Measurements from ENCODE around the gene MAP3K21. TPM values are rescaled to one million over a fixed set of nuclear protein-coding genes. Genes with fewer than 3 reads are reported as not detected.

Gene MAP3K21
- total RNA-seq = 0.17 to 0.25 TPM (median 0.18 TPM) in 3 replicates
- long read RNA-seq = 0 reads

DNA sequence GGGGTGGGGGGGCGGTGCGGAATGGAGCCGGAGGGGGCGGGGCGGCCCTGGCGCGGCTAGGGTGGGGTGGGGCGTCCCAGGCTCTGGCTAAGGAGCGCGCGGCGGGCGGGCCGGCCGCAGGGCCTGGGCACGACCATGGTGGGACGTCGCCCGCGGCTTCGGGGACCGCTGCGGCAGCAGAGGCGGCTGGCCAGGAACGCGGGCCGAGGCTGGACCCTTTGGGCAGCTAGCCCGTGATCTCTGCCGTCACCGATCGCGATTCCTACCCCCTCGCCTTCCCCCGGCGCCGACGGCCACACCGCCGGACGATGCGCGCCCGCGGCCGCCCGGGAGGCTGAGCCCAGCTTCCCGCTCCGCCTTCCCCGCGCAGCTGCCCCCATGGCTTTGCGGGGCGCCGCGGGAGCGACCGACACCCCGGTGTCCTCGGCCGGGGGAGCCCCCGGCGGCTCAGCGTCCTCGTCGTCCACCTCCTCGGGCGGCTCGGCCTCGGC, at the start of gene MAP3K21:
Gene MAP3K21 (plus strand): TSS at position 74 of the 491 bp plus-strand sequence. CDS start 305 bp downstream, at position 379.
- Mint-ChIP-seq H3K27ac (ENCODE audit: unreplicated experiment) (no peak within 1 kb of the TSS), H3K4me1 (ENCODE audit: low read depth) (peaks cover 8% of the 10 kb centered on the region), H3K27me3 (ENCODE audit: low read depth) (peaks cover 32% of the 10 kb centered on the region), H3K9me3 (ENCODE audit: low read depth) (no peaks in the 10 kb centered on the region), H3K4me3 (ENCODE audit: unreplicated experiment) (peak within 1 kb of the TSS; percentile 61), H3K36me3 (ENCODE audit: low read depth) (no peaks in the 10 kb centered on the region)
- TF ChIP-seq, protein P1, sequence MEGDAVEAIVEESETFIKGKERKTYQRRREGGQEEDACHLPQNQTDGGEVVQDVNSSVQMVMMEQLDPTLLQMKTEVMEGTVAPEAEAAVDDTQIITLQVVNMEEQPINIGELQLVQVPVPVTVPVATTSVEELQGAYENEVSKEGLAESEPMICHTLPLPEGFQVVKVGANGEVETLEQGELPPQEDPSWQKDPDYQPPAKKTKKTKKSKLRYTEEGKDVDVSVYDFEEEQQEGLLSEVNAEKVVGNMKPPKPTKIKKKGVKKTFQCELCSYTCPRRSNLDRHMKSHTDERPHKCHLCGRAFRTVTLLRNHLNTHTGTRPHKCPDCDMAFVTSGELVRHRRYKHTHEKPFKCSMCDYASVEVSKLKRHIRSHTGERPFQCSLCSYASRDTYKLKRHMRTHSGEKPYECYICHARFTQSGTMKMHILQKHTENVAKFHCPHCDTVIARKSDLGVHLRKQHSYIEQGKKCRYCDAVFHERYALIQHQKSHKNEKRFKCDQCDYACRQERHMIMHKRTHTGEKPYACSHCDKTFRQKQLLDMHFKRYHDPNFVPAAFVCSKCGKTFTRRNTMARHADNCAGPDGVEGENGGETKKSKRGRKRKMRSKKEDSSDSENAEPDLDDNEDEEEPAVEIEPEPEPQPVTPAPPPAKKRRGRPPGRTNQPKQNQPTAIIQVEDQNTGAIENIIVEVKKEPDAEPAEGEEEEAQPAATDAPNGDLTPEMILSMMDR (IDR thresholded peaks at IDR 0.05) = no peak
- DNase-seq (ENCODE audit: low spot score) = no peak

DNA sequence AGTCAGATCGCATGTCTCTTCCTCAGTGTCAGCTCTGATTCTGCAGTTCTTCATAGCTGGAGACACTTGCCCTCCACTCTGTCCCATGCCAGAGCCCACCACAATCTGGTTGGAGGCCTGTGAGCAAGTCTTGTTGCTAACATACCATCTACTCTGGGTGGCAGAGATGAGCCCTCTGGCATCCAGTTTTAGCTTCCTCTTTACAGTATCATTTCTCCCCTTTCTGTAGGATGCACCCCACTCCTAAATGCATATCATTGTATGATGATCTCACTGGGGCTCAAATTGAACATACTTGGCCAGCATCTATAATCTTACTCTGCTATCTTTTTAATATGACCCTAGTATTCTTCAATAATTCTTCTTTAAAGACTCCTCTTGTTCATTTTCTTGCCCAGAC, 48.9 kb upstream of the MAP3K21 start:
- no peak overlapping the region for H3K27ac Mint-ChIP-seq (ENCODE audit: unreplicated experiment)
- TF ChIP-seq, protein P1 (IDR thresholded peaks at IDR 0.05) = no peak
- no peak for DNase-seq (ENCODE audit: low spot score)
- H3K4me1 Mint-ChIP-seq (ENCODE audit: low read depth) = peaks cover 12% of the 10 kb centered on the region
- H3K4me3 Mint-ChIP-seq (ENCODE audit: unreplicated experiment) = no peak overlapping the region
- no peaks in the 10 kb centered on the region for H3K27me3 Mint-ChIP-seq (ENCODE audit: low read depth)
- peaks cover 3% of the 10 kb centered on the region for H3K9me3 Mint-ChIP-seq (ENCODE audit: low read depth)
- H3K36me3 Mint-ChIP-seq (ENCODE audit: low read depth) = peaks cover 2% of the 10 kb centered on the region

DNA sequence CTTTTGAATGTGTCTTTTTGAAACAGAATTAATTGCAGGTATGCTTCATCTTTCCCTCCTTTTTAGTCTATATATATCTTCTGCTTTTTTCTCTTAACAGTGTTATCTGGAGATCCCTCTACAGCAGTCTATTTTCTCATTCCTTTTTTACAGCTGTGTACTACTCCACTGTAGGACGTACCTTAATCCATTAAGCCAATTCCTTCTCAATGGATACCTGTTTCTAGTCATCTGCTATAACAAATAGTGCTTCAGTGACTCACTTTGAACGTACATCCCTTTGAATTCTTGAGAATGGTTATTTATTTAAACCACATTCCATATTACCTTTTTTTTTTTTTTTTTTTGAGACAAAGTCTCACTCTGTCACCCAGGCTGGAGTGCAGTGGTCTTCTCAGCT, 47.6 kb upstream of the MAP3K21 start:
- TF ChIP-seq, protein P1 (IDR thresholded peaks at IDR 0.05) = no peak
- peaks cover 2% of the 10 kb centered on the region for H3K36me3 Mint-ChIP-seq (ENCODE audit: low read depth)

DNA sequence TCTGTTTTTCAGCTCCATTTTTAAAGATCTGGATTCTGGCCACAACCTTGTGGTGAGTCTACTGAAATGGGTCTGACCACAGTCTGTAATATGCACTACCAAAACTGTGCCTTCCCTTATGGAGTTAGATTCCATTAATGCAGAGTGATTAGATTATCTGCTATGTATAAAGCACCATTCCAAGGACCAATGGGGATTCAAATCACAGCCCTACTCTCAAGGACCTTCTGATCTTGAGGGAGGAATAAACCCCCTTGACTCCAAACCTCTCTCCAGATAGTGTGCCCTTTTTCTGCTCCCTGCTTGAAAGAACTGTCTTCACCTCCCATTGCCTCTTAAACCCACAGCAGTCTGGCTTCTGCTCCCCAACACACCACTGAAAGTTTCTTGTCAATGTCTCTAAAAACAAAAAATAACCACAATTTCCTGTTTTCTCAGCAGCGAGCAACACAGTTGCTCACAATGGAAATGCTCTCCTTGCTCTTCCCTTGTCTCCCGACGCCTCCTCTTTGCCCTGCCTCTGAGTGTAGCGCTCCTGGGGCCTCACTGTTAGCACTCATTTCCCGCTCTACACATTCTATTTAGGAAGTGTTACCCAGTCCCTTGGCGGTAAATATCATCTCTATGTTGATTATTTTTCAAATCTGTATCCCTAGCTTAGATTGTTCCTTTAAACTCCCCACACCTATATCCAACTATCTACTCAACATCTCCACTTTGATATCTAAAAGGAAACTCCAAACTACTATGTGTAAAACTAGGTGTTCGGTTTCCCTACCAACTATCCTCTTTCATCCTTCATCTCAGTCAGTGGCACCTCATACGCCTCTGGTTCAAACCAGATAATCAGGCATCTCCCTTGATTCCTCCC, 45.6 kb upstream of the MAP3K21 start:
- H3K27ac Mint-ChIP-seq (ENCODE audit: unreplicated experiment) = peak overlapping the region; percentile 17
- H3K9me3 Mint-ChIP-seq (ENCODE audit: low read depth) = peaks cover 3% of the 10 kb centered on the region
- H3K4me3 Mint-ChIP-seq (ENCODE audit: unreplicated experiment) = no peak overlapping the region
- DNase-seq (ENCODE audit: low spot score) = no peak
- TF ChIP-seq, protein P1 (IDR thresholded peaks at IDR 0.05) = no peak
- peaks cover 12% of the 10 kb centered on the region for H3K4me1 Mint-ChIP-seq (ENCODE audit: low read depth)
- H3K27me3 Mint-ChIP-seq (ENCODE audit: low read depth) = no peaks in the 10 kb centered on the region
- no peaks in the 10 kb centered on the region for H3K36me3 Mint-ChIP-seq (ENCODE audit: low read depth)

More for the DNA sequence above, 47.6 kb upstream of the MAP3K21 start:
- Mint-ChIP-seq H3K27ac (ENCODE audit: unreplicated experiment) (no peak overlapping the region), H3K4me1 (ENCODE audit: low read depth) (peaks cover 12% of the 10 kb centered on the region), H3K9me3 (ENCODE audit: low read depth) (peaks cover 3% of the 10 kb centered on the region), H3K4me3 (ENCODE audit: unreplicated experiment) (no peak overlapping the region), H3K27me3 (ENCODE audit: low read depth) (no peaks in the 10 kb centered on the region)
- no peak for DNase-seq (ENCODE audit: low spot score)

DNA sequence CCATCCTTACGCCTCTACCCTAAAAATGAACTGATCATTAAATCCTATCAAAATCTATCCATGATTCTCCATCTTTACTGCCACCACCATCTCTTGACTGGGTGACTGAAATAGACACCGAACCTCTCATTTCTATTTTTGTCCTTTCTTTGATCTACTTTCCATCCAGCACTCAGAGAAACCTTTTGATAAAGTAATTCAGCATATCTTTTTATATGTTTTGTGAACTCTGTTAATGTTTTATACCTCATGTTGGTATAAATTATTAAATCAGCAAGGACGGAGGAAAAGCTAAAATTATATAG, 45.0 kb upstream of the MAP3K21 start:
- peaks cover 3% of the 10 kb centered on the region for H3K9me3 Mint-ChIP-seq (ENCODE audit: low read depth)
- no peaks in the 10 kb centered on the region for H3K27me3 Mint-ChIP-seq (ENCODE audit: low read depth)
- H3K36me3 Mint-ChIP-seq (ENCODE audit: low read depth) = no peaks in the 10 kb centered on the region
- H3K27ac Mint-ChIP-seq (ENCODE audit: unreplicated experiment) = no peak overlapping the region
- DNase-seq (ENCODE audit: low spot score) = no peak
- peaks cover 12% of the 10 kb centered on the region for H3K4me1 Mint-ChIP-seq (ENCODE audit: low read depth)
- no peak overlapping the region for H3K4me3 Mint-ChIP-seq (ENCODE audit: unreplicated experiment)
- TF ChIP-seq, protein P1 (IDR thresholded peaks at IDR 0.05) = no peak
